Neutrophil (primary cell): Measurements from ENCODE around the gene STRADB.
"Not testable (repeated sequence)": the region's sequence is repeated elsewhere in the genome, so short reads cannot be mapped to it uniquely, and the experiment has no call there.

Experiments used
- H3K27ac ChIP-seq: fragments of 200-600 bp; sonication (generic); 2 replicates; pipeline ENCODE4 v1.5.1; 2016; ENCODE audit warnings: mild to moderate bottlenecking, moderate library complexity
- H3K27me3 ChIP-seq: fragments of 200-600 bp; sonication (generic); 2 replicates; pipeline ENCODE4 v1.6.0; 2016; ENCODE audit warnings: mild to moderate bottlenecking
- H3K36me3 ChIP-seq: fragments of 200-600 bp; sonication (generic); 2 replicates; pipeline ENCODE4 v1.5.1; 2017
- H3K4me1 ChIP-seq, 2 experiments: fragments of 200-600 bp in 1 of 2; sonication (generic) in 1 of 2; 1 replicate in 1 of 2; 2 replicates in 1 of 2; pipeline versions ENCODE4 v1.5.1 to v1.6.1; 2013 to 2016; ENCODE audit warnings: low read depth in 1 of 2, low read length in 1 of 2, mild to moderate bottlenecking in 1 of 2, moderate library complexity in 1 of 2; ENCODE audit not compliant: control insufficient read depth in 1 of 2, insufficient read depth in 1 of 2
- H3K4me3 ChIP-seq, 2 experiments: fragments of 200-600 bp in 1 of 2; sonication (generic) in 1 of 2; 1 replicate in 1 of 2; 2 replicates in 1 of 2; pipeline ENCODE4 v1.5.1; 2013 to 2016; ENCODE audit warnings: low read depth in 1 of 2, low read length in 1 of 2, mild to moderate bottlenecking in 1 of 2, moderate library complexity in 1 of 2
- H3K9me3 ChIP-seq: fragments of 200-600 bp; sonication (generic); 2 replicates; pipeline ENCODE4 v1.5.1; 2016
- CTCF ChIP-seq: fragments of 200-600 bp; sonication (generic); IDR thresholded peaks from 2 replicates; pipeline ENCODE4 v1.5.1; 2016; ENCODE audit warnings: antibody characterized with exemption

STRADB gene

GRCh38 chr2:201432621-201433393, 18.7 kb upstream of the STRADB start:
- Histone ChIP-seq H3K27me3 (no peaks in the 10 kb centered on the region), H3K27ac (no peak overlapping the region), H3K4me3 (no peak overlapping the region), H3K36me3 (no peaks in the 10 kb centered on the region), H3K4me1 (no peaks in the 10 kb centered on the region), H3K9me3 (no peaks in the 10 kb centered on the region)
- TF ChIP-seq CTCF, result no peak

- Histone ChIP-seq H3K27ac (no peak overlapping the region), H3K9me3 (no peaks in the 10 kb centered on the region), H3K4me1 (no peaks in the 10 kb centered on the region)
These were observed 18.0 kb upstream of the STRADB start for GRCh38 chr2:201433394-201433995.

GRCh38 chr2:201436141-201436540, 15.4 kb upstream of the STRADB start:
- TF ChIP-seq CTCF, result no peak

More at GRCh38 chr2:201433394-201433995, 18.0 kb upstream of the STRADB start:
- no peaks in the 10 kb centered on the region for H3K27me3 ChIP-seq
- H3K36me3 ChIP-seq, result no peaks in the 10 kb centered on the region
- no peak for TF ChIP-seq CTCF
- H3K4me3 ChIP-seq, result no peak overlapping the region

GRCh38 chr2:201439336-201439922, 12.1 kb upstream of the STRADB start:
- not testable (repeated sequence) for H3K36me3 ChIP-seq, H3K27me3 ChIP-seq, H3K27ac ChIP-seq, H3K4me1 ChIP-seq, H3K4me3 ChIP-seq, H3K9me3 ChIP-seq

More at GRCh38 chr2:201436141-201436540, 15.4 kb upstream of the STRADB start:
- H3K4me1 ChIP-seq, result no peaks in the 10 kb centered on the region
- no peaks in the 10 kb centered on the region for H3K36me3 ChIP-seq
- no peaks in the 10 kb centered on the region for H3K9me3 ChIP-seq
- no peaks in the 10 kb centered on the region for H3K27me3 ChIP-seq
- H3K27ac ChIP-seq, result no peak overlapping the region
- H3K4me3 ChIP-seq, result no peak overlapping the region

GRCh38 chr2:201440182-201440581, 11.4 kb upstream of the STRADB start:
- no peaks in the 10 kb centered on the region for H3K27me3 ChIP-seq
- H3K4me3 ChIP-seq, result no peak overlapping the region
- H3K27ac ChIP-seq, result no peak overlapping the region
- H3K9me3 ChIP-seq, result no peaks in the 10 kb centered on the region
- no peaks in the 10 kb centered on the region for H3K36me3 ChIP-seq
- peaks cover 0 to 3% of the 10 kb centered on the region in 2 experiments for H3K4me1 ChIP-seq
- TF ChIP-seq CTCF, result no peak

GRCh38 chr2:201441409-201441808, 10.1 kb upstream of the STRADB start:
- peaks cover 0 to 3% of the 10 kb centered on the region in 2 experiments for H3K4me1 ChIP-seq
- TF ChIP-seq CTCF, result no peak
- no peaks in the 10 kb centered on the region for H3K36me3 ChIP-seq
- H3K9me3 ChIP-seq, result no peaks in the 10 kb centered on the region
- no peak overlapping the region for H3K4me3 ChIP-seq
- H3K27ac ChIP-seq, result no peak overlapping the region
- no peaks in the 10 kb centered on the region for H3K27me3 ChIP-seq
